HCT116 (cell line): ENCODE measurements around the gene SEC14L6. TPM values are rescaled to one million over a fixed set of nuclear protein-coding genes. Genes with fewer than 3 reads are reported as not detected.

ENCODE experiments used
- ATAC-seq: fragments of 200-7000 bp; cut with Tn5 transposase; 2 replicates; pipeline ENCODE4 v1.9.1; 2020; ENCODE audit warnings: mild to moderate bottlenecking, moderate library complexity
- BruUV-seq: library from RNA; stranded (reverse); fragments of 400-500 nt; replicated peaks from 2 replicates; lab custom pipeline; 2021; lab: Mats Ljungman, UMichigan
- CTCF ChIA-PET: fragments of 300-600 bp; sonication (Branson Sonifier 250); formaldehyde crosslinking; loops from one replicate; lab custom pipeline; 2021; ENCODE audit warnings: antibody characterized with exemption; lab: Charles Lee
- POLR2A ChIA-PET: fragments of 300-600, 350-600 bp; sonication (Branson Sonifier 250); formaldehyde crosslinking; loops from one replicate; lab custom pipeline; 2021; ENCODE audit warnings: antibody characterized with exemption; lab: Charles Lee
- RAD21 ChIA-PET, 2 experiments: fragments of 300-600 bp; sonication (Branson Sonifier 250); formaldehyde crosslinking; loops; one replicate each; lab custom pipeline; 2023; ENCODE audit warnings: low total read pairs in 2 of 2; ENCODE audit not compliant: uncharacterized antibody in 2 of 2, unreplicated experiment in 2 of 2, low non-redundant PET in 1 of 2; lab: Charles Lee
- DNase-seq: peaks from one replicate; pipeline ENCODE4 v3.0.0-alpha.2; 2010; ENCODE audit warnings: low read depth, low spot score
- H2AFZ ChIP-seq: fragments of 200-600 bp; shearing (Covaris generic), sonication (generic); 2 replicates; pipeline ENCODE4 v1.6.1; 2017; ENCODE audit warnings: low read depth, mixed run types, mixed read lengths, antibody characterized with exemption, low read length; ENCODE audit not compliant: poor library complexity, severe bottlenecking
- H3K27ac ChIP-seq: 2 replicates; pipeline ENCODE4 v1.5.1; 2012; ENCODE audit warnings: low read depth, low read length
- H3K27me3 ChIP-seq: fragments of 200-600 bp; sonication (generic); 2 replicates; pipeline ENCODE4 v1.6.1; 2016; ENCODE audit warnings: mixed run types, low read length, mixed read lengths; ENCODE audit not compliant: insufficient read depth
- H3K36me3 ChIP-seq, 2 experiments: fragments of 200-500 bp in 1 of 2; fragments of 200-600 bp in 1 of 2; sonication (Bioruptor generic) in 1 of 2; sonication (generic) in 1 of 2; 2 replicates each; pipeline versions ENCODE4 v1.5.1 to v1.6.1; 2014 to 2016; ENCODE audit warnings: low read length in 2 of 2, inconsistent platforms in 1 of 2, mixed read lengths in 1 of 2, mixed run types in 1 of 2; ENCODE audit not compliant: insufficient read depth in 2 of 2, control insufficient read depth in 1 of 2
- H3K4me1 ChIP-seq, 2 experiments: fragments of 200-600 bp in 1 of 2; sonication (generic) in 1 of 2; 2 replicates each; pipeline versions ENCODE4 v1.5.1 to v1.6.1; 2012 to 2017; ENCODE audit warnings: low read length in 2 of 2, inconsistent platforms in 1 of 2, mild to moderate bottlenecking in 1 of 2, mixed read lengths in 1 of 2, mixed run types in 1 of 2, moderate library complexity in 1 of 2; ENCODE audit not compliant: insufficient read depth in 2 of 2, control insufficient read depth in 1 of 2
- H3K4me2 ChIP-seq: fragments of 200-600 bp; sonication (generic); 2 replicates; pipeline ENCODE4 v1.6.1; 2017; ENCODE audit warnings: mixed run types, low read length, mixed read lengths
- H3K4me3 ChIP-seq, 2 experiments: fragments of 200-600 bp in 1 of 2; sonication (generic) in 1 of 2; replicated peaks in 1 of 2; 2 replicates each; pipeline ENCODE4 v1.5.1; 2011 to 2016; ENCODE audit warnings: low read length in 2 of 2, control low read depth in 1 of 2, low read depth in 1 of 2, mild to moderate bottlenecking in 1 of 2, mixed read lengths in 1 of 2, mixed run types in 1 of 2
- H3K79me2 ChIP-seq: fragments of 200-600 bp; sonication (generic); 2 replicates; pipeline ENCODE4 v1.6.1; 2017; ENCODE audit warnings: mild to moderate bottlenecking, mixed run types, low read length, moderate library complexity, mixed read lengths; ENCODE audit not compliant: insufficient read depth
- H3K9ac ChIP-seq: fragments of 200-600 bp; sonication (generic); 2 replicates; pipeline ENCODE4 v1.6.1; 2016; ENCODE audit warnings: low read length, mixed read lengths
- H3K9me2 ChIP-seq: fragments of 200-600 bp; sonication (generic), shearing (Covaris generic); 2 replicates; pipeline ENCODE4 v1.6.1; 2017; ENCODE audit warnings: mixed run types, mild to moderate bottlenecking, moderate library complexity; ENCODE audit not compliant: insufficient read depth
- H3K9me3 ChIP-seq, 2 experiments: fragments of 200-500 bp in 1 of 2; fragments of 200-600 bp in 1 of 2; sonication (Bioruptor generic) in 1 of 2; sonication (generic) in 1 of 2; 2 replicates each; pipeline ENCODE4 v1.6.1; 2014 to 2017; ENCODE audit warnings: low read length in 2 of 2, mixed read lengths in 2 of 2, inconsistent platforms in 1 of 2, low read depth in 1 of 2, mild to moderate bottlenecking in 1 of 2, mixed run types in 1 of 2, moderate library complexity in 1 of 2; ENCODE audit not compliant: control insufficient read depth in 1 of 2, insufficient read depth in 1 of 2
- H4K20me1 ChIP-seq: fragments of 200-600 bp; sonication (generic), shearing (Covaris generic); 2 replicates; pipeline ENCODE4 v1.6.1; 2017; ENCODE audit warnings: mixed run types, mild to moderate bottlenecking, moderate library complexity; ENCODE audit not compliant: insufficient read depth
- ATF3 ChIP-seq: IDR thresholded peaks from 2 replicates; pipeline ENCODE4 v1.6.1; 2012
- CBX3 ChIP-seq: IDR thresholded peaks from 2 replicates; pipeline ENCODE4 v1.6.1; 2012; ENCODE audit warnings: low read depth
- CEBPB ChIP-seq: IDR thresholded peaks from 2 replicates; pipeline ENCODE4 v1.6.1; 2012; ENCODE audit warnings: low read depth
- CTCF ChIP-seq, 3 experiments: fragments of 200-600 bp in 1 of 3; sonication (generic) in 1 of 3; IDR thresholded peaks in 2 of 3; conservative IDR thresholded peaks in 1 of 3; 2 replicates each; pipeline ENCODE4 v1.5.1; 2012 to 2017; ENCODE audit warnings: low read depth in 2 of 3, low read length in 2 of 3, antibody characterized with exemption in 1 of 3, borderline replicate concordance in 1 of 3, control low read depth in 1 of 3, mild to moderate bottlenecking in 1 of 3, mixed read lengths in 1 of 3, mixed run types in 1 of 3, moderate library complexity in 1 of 3; ENCODE audit not compliant: insufficient read depth in 1 of 3
- EGR1 ChIP-seq: IDR thresholded peaks from 2 replicates; pipeline ENCODE4 v1.6.1; 2012; ENCODE audit warnings: low read depth
- ELF1 ChIP-seq: IDR thresholded peaks from 2 replicates; pipeline ENCODE4 v1.6.1; 2012; ENCODE audit warnings: low read depth, borderline replicate concordance
- EZH2 ChIP-seq: fragments of 200-600 bp; sonication (generic); IDR thresholded peaks from 2 replicates; pipeline ENCODE4 v1.6.1; 2017; ENCODE audit warnings: antibody characterized with exemption, mixed run types
- EZH2phosphoT487 ChIP-seq: fragments of 200-600 bp; IDR thresholded peaks from 2 replicates; pipeline ENCODE4 v1.6.1; 2018; ENCODE audit warnings: antibody characterized with exemption, borderline replicate concordance
- FOSL1 ChIP-seq: IDR thresholded peaks from 2 replicates; pipeline ENCODE4 v1.6.1; 2012; ENCODE audit warnings: low read depth
- JUND ChIP-seq: IDR thresholded peaks from 2 replicates; pipeline ENCODE4 v1.6.1; 2012
- MAX ChIP-seq: IDR thresholded peaks from 2 replicates; pipeline ENCODE4 v1.6.1; 2012
- POLR2A ChIP-seq: IDR thresholded peaks from 2 replicates; pipeline ENCODE4 v1.7.0; 2011; ENCODE audit warnings: borderline replicate concordance; ENCODE audit not compliant: insufficient read depth, insufficient read length; ENCODE audit errors: extremely low read depth
- RAD21 ChIP-seq: IDR thresholded peaks from 2 replicates; pipeline ENCODE4 v1.6.1; 2012; ENCODE audit warnings: low read depth, mild to moderate bottlenecking
- SIN3A ChIP-seq: IDR thresholded peaks from 2 replicates; pipeline ENCODE4 v1.6.1; 2012; ENCODE audit warnings: low read depth
- SP1 ChIP-seq: IDR thresholded peaks from 2 replicates; pipeline ENCODE4 v1.6.1; 2012; ENCODE audit warnings: low read depth
- SRF ChIP-seq: IDR thresholded peaks from 2 replicates; pipeline ENCODE4 v1.6.1; 2012; ENCODE audit warnings: low read depth
- TCF7L2 ChIP-seq: IDR thresholded peaks from 2 replicates; pipeline ENCODE4 v1.7.0; 2011; ENCODE audit warnings: borderline replicate concordance, inconsistent platforms; ENCODE audit not compliant: insufficient read depth, insufficient read length; ENCODE audit errors: extremely low read depth
- ZBTB33 ChIP-seq: IDR thresholded peaks from 2 replicates; pipeline ENCODE4 v1.6.1; 2011; ENCODE audit warnings: mild to moderate bottlenecking, low read length, moderate library complexity; ENCODE audit not compliant: insufficient replicate concordance; ENCODE audit errors: extremely low read depth
- ZFX ChIP-seq: fragments of 450-650 bp; IDR thresholded peaks from 2 replicates; pipeline ENCODE4 v1.6.1; 2017
- ZNF274 ChIP-seq: fragments of 200-500 bp; sonication (Bioruptor generic); IDR thresholded peaks from 2 replicates; pipeline ENCODE4 v1.6.1; 2014; ENCODE audit warnings: mild to moderate bottlenecking, low read depth, low read length, inconsistent platforms
- intact Hi-C: fragments of 100-400 bp; cut with micrococcal nuclease; formaldehyde crosslinking; loops from 2 replicates; pipeline ENCODE4 v1.10.0; 2022
- total RNA-seq: library from RNA; stranded (reverse); gene quantifications from one replicate; pipeline ENCODE4 v1.2.1, GENCODE V29; 2021; ENCODE audit not compliant: unreplicated experiment

Gene SEC14L6
- total RNA-seq, 1 experiment from 2014 or later = not detected

GRCh38 chr22:30574095-30574981 is 27.8 kb upstream of the SEC14L6 start, which contains the start of gene GAL3ST1:
GAL3ST1 (minus strand) TSS chr22:30574665; CDS start chr22:30557392, 17,273 bp downstream.
- RAD21 ChIA-PET = no interaction called here
- Histone ChIP-seq H3K79me2 (no peaks in the 10 kb centered on the region), H3K27ac (no peak within 1 kb of the TSS), H3K36me3 (peaks cover 20 to 32% of the 10 kb centered on the region in 2 experiments; a peak in 3 of 4 replicates), H3K9me2 (no peaks in the 10 kb centered on the region), H4K20me1 (no peaks in the 10 kb centered on the region), H3K4me3 (no peak within 1 kb of the TSS), H3K27me3 (no peaks in the 10 kb centered on the region), H3K9ac (no peak within 1 kb of the TSS), H3K4me1 (peaks cover 6 to 22% of the 10 kb centered on the region in 2 experiments; a peak in 3 of 4 replicates), H2AFZ (no peak within 1 kb of the TSS), H3K4me2 (peak within 1 kb of the TSS; percentile 38), H3K9me3 (no peaks in the 10 kb centered on the region)
- POLR2A ChIA-PET = no interaction called here
- DNase-seq (no peak), ATAC-seq (peak; percentile 28)
- CTCF ChIA-PET = no interaction called here
- intact Hi-C loops = no loop called here
- no TSS peak for BruUV-seq
- TF ChIP-seq EZH2 (no peak), SIN3A (no peak), RAD21 (no peak), ZBTB33 (no peak), POLR2A (no peak), ATF3 (no peak), EGR1 (no peak), FOSL1 (no peak), TCF7L2 (no peak), CBX3 (no peak), ZNF274 (no peak), SRF (no peak), ZFX (no peak), JUND (no peak), MAX (no peak), CEBPB (no peak), CTCF (IDR thresholded peaks at IDR 0.05 in 2 of 3, conservative IDR thresholded peaks at IDR 0.05 in 1 of 3; ENCODE audit: borderline replicate concordance in 1 of 3, insufficient read depth in 1 of 3, low read depth in 2 of 3, low read length in 2 of 3) (no peak), ELF1 (no peak), EZH2phosphoT487 (no peak), SP1 (no peak)
